HG02763 (cell line): ENCODE data around the gene RAB37.

Experiments
- ATAC-seq: cut with Tn5 transposase; IDR thresholded peaks from one replicate; pipeline ENCODE4 v1.9.1; 2021; ENCODE audit warnings: mild to moderate bottlenecking, moderate library complexity; ENCODE audit not compliant: unreplicated experiment

Gene RAB37, protein sequence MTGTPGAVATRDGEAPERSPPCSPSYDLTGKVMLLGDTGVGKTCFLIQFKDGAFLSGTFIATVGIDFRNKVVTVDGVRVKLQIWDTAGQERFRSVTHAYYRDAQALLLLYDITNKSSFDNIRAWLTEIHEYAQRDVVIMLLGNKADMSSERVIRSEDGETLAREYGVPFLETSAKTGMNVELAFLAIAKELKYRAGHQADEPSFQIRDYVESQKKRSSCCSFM

DNA sequence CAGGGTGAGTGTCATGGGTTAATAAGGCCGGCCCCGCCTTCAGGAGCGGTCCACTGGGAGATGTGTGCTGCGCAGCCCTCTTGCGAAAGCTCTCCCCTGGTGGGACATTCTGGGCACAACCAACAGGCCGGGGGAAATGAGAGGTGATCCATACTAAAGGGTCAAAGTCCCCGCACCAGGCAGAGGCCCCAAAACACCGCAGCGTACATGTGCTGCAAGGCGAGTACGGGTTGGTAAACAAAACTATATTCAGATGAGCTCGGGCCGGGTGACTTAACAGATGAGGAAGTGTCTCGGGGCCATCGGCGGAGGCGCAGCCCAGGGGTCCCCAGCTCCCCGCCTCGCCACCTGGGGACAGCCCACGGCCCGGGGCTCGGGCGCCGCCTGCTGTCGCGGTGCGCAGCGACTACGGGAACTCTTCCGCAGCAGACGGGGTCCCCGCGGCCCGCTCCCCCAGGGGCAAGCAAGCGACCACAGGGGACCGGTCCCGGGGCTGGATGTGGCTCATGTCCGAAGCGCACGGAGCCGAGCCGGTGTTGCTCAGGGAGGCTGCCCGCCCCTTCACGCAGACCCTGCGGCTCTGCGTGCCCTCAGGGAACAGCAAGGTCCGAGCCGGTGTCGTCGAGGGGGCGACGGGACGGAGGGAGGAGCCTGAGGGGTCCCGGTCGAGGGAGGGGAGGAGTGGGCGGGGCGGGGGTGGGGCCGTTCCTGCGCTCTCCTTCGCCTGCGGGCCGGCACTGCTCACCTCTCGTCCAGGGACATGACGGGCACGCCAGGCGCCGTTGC lies at the start of gene RAB37:
Gene RAB37 (plus strand): TSS at position 744 of the 786 bp plus-strand sequence. CDS start 17 bp downstream, at position 761.
- ATAC-seq: no peak

DNA sequence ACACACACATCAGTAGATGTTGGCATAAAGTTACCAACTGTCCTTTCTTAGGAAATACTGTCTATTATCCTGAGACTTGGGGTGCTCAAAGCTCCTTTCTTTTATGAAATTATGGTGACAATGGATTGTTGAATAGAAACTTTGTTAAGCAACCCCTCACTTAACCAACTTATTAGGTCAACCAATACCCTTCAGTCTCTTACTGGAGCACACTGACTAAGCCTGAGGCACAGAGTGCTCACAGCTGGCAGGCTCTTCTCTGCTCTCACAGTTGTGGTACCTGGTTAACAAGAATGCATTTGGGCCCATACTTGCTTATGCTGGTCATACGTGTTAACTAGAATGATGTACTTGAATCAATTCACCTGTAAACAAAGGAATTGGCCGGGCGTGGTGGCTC lies 49.2 kb upstream of the RAB37 start:
- no peak for ATAC-seq

DNA sequence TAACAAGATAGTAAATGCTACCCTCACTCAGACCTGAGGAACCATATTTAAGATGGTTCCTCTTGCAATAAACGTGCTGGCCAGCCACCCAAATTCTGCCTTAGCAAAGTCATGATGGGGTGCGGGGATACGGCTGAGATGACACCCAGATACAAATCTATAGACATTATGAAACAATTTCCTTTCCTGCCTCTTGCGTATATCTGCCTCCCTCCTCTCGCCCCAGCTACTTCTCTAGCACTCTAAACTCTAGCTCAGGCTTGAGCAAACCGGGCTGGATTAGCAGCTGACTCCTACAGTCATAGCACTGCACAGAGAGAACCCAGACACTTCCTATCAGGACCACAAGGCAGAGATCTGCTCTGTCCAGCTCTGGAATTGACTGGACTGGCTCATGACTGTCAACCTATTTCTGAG lies 46.6 kb upstream of the RAB37 start:
- no peak for ATAC-seq

DNA sequence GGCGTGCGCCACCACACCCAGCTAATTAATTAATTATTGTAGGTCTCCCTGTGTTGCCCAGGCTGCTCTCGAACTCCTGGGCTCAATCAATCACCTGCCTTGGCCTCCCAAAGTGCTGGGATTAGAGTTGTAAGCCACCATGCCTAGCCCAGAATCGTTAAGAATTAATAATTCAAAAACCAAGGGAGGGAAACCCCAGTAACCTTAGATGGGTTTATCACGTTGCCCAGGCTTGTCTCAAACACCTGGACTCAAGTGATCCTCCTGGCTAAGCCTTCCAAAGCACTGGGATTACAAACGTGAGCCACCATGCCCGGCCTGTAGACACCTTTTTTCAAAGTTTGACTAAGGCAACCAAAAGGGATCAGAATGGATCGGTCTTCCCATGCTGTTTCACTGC lies 45.9 kb upstream of the RAB37 start:
- ATAC-seq: no peak

- ATAC-seq: no peak
These were observed 43.0 kb upstream of the RAB37 start for GRCh38 chr17:74694081-74694480.

- ATAC-seq: no peak
These were observed 41.4 kb upstream of the RAB37 start for GRCh38 chr17:74695629-74696028.

GRCh38 chr17:74697515-74697914 lies 39.5 kb upstream of the RAB37 start:
- no peak for ATAC-seq

- ATAC-seq: no peak
These were observed 39.0 kb upstream of the RAB37 start for GRCh38 chr17:74698069-74698468.

GRCh38 chr17:74699236-74699635 lies 37.8 kb upstream of the RAB37 start:
- no peak for ATAC-seq

- no peak for ATAC-seq
These were observed 34.8 kb upstream of the RAB37 start for GRCh38 chr17:74702116-74702871.

DNA sequence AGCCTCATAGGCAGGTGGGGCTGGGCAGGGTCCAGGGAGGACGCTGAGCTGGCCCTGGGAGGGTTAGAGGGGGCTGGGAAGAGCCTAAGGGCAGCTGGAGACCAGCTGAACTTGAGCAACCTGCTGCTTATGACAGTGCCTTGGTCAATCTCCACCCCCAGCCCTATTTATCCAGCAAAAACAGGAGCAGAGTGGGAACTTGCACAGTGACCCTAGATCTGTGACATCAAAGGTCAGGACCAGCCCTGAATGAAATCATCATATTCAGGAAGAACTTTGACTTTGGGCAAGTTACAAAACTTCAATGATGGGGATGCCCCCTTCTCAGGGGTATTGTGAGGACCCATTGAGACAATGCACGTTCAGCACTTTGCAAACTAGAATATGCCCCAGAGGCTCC lies 33.7 kb upstream of the RAB37 start:
- ATAC-seq: no peak

- no peak for ATAC-seq
These were observed 32.5 kb upstream of the RAB37 start for GRCh38 chr17:74704544-74704943.

DNA sequence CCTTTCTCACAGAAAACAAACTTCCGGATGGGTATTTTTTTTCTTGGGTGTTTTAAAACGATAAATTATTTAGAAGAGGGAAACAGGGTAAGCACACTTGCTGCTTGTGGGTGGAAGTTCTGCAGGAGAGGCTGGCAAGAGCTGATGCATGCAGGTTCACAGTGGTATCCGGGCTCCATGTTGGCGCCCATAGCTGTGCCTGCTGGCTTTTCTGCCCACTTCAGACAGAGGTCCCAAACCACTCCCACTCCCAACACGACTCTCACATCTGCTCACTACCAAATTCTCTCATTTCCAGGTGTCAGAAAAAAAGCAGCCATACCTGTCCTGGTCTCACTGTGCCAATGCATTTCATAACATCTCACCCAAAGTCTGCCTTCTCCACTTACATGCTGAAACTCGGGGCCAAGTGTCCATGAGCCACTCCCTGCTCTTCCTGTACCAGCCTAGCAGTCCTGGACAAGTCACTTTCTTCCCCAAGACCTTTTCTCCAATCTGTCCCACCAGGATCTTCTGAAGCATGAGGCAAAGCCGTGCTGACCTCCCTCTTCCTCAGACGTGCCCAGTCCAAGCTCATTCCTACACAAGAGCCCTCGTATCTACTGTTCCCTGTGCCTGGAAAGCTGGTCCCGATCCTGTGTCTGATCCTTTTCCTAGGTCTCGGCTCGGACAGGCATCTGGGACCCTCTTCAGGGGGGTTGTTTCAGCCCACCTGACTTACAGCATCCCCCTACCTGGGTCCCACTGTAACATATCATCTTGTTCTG lies 25.8 kb upstream of the RAB37 start:
- no peak for ATAC-seq

DNA sequence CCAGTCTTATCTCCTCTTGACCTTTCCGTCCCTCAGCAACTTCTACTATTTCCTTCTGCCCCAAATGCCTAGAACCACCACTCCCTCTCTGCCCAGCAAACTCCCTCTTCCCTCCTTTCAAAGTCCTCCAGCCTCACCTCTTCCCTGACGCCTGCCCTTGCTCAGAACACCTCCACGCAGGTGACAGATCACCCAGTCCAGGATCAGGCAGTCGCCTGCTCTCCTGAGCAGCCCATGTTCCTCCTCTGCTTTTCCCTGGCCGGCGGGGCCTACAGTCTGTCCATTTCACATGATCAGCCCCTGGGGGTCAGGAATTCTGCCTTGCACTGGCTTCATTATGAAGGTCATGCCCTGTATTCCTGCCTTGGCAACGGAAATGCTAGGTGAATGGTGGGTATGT lies 24.8 kb upstream of the RAB37 start:
- ATAC-seq: no peak

DNA sequence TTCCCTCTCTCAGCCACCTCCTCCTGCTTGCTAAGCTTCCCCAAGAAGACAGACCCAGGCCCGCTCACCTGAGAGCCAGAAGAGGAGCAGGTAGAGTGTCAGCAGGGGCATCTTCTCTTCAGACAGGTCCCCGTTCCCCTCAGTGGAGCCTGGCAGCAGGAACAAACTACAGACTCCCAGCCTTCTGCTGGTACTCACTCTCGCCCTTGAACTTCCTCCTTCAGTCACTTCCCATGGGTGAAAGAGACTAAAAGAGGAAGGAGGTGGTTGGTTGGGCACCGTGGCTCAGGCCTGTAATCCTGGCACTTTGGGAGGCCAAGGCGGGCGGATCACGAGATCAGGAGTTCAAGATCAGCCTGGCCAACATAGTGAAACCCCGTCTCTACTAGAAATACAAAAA lies 24.3 kb upstream of the RAB37 start, which contains the start of gene CD300LF:
Gene CD300LF (minus strand): TSS at position 168 of the 400 bp plus-strand sequence. CDS start 57 bp downstream, at position 111.
- no peak for ATAC-seq

- no peak for ATAC-seq
These were observed 23.8 kb upstream of the RAB37 start for GRCh38 chr17:74713171-74713755.

DNA sequence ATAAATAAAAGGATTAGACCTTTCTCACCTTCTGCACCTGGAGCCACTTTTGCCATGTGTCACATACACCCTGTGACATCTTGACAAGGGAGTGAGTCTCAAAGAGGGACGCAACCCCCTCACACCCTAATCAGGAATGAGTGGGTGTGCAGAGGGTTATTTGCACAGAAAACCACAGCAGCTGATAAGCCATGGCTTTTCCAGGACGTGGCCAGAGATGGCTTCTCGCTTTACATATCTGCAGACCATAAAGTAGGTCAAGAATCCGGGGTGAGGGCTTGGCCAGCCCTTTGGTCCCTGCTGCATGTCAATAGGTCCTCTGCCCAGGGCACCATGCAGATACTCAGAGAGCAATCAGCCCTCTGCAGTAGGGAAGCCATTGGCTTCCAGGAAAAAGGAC lies 21.9 kb upstream of the RAB37 start:
- no peak for ATAC-seq

DNA sequence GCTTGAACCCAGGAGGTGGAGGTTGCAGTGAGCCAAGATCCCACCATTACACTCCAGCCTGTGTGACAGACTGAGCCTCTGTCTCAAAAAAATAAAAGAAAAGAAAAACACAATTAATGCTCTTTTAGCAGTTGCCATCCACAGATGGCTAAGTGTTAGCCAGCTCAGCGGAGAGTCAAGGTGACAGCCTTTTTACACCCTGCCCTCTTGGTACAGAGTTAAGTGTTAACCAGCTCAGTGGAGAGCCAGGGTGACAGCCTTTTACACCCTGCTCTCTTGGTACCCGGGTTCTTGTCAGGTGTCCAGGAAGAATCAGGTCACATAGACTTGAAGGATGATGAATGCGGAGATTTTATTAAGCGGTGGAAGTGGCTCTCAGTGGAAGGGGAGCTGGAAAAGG lies 16.6 kb upstream of the RAB37 start:
- ATAC-seq: no peak

GRCh38 chr17:74722782-74723181 lies 14.3 kb upstream of the RAB37 start:
- no peak for ATAC-seq

DNA sequence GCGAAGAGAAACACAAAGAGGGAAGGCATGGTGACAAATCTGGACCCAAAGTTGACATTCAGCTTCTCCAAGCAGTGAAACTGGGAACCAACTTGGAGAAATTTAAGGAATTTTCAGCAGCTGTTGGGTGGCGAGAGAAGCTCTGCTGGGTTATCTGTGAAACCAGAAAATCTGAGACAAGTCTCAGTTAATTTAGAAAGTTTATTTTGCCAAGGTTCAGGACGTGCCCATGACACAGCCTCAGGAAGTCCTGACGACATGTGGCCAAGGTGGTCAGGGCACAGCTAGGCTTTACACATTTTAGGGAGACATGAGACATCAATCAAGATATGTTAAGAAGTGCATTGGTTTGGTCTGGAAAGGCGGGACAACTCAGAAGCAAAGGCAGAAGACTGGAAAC lies 13.2 kb upstream of the RAB37 start:
- ATAC-seq: no peak

GRCh38 chr17:74725111-74725510 lies 11.9 kb upstream of the RAB37 start:
- ATAC-seq: no peak
